IMR-90 (cell line): ENCODE measurements around the gene EFCAB10. TPM values are rescaled to one million over a fixed set of nuclear protein-coding genes. Genes with fewer than 3 reads are reported as not detected.

Experiments used
- ATAC-seq: fragments of 200-7000 bp; cut with Tn5 transposase; 2 replicates; pipeline ENCODE4 v1.9.1; 2020; ENCODE audit warnings: low read depth, mild to moderate bottlenecking, moderate library complexity
- BruUV-seq: library from RNA; stranded (reverse); fragments of 400-500 nt; replicated peaks from 2 replicates; lab custom pipeline; 2021; lab: Mats Ljungman, UMichigan
- CTCF ChIA-PET: fragments of 300-600 bp; formaldehyde crosslinking; extraction: SDS; loops from one replicate; lab custom pipeline; 2021; ENCODE audit warnings: antibody characterized with exemption; lab: Yijun Ruan, JAX
- POLR2A ChIA-PET: fragments of 300-600 bp; sonication (Branson Sonifier 250); formaldehyde crosslinking; loops from one replicate; lab custom pipeline; 2022; ENCODE audit warnings: antibody characterized with exemption; ENCODE audit not compliant: unreplicated experiment; lab: Charles Lee
- DNase-seq: peaks from one replicate; pipeline ENCODE4 v3.0.0; 2013
- H2AFZ ChIP-seq: replicated peaks from 2 replicates; pipeline ENCODE3; 2013; ENCODE audit warnings: low read length, mild to moderate bottlenecking; ENCODE audit not compliant: poor library complexity
- H2AK5ac ChIP-seq: 2 replicates; pipeline ENCODE4 v1.6.1; 2013; ENCODE audit warnings: low read depth, low read length, inconsistent platforms
- H2AK9ac ChIP-seq: replicated peaks from 2 replicates; pipeline ENCODE3; 2013; ENCODE audit warnings: mild to moderate bottlenecking, low read depth, low read length, moderate library complexity; ENCODE audit not compliant: poor library complexity
- H2BK120ac ChIP-seq: 2 replicates; pipeline ENCODE4 v1.6.1; 2013; ENCODE audit warnings: low read depth, low read length, inconsistent platforms
- H2BK15ac ChIP-seq: 3 replicates; pipeline ENCODE4 v1.6.1; 2013; ENCODE audit warnings: low read depth, low read length, inconsistent platforms
- H2BK20ac ChIP-seq: 2 replicates; pipeline ENCODE4 v1.6.1; 2013; ENCODE audit warnings: low read depth, mild to moderate bottlenecking, inconsistent platforms, low read length, moderate library complexity
- H2BK5ac ChIP-seq: 2 replicates; pipeline ENCODE4 v1.6.1; 2013; ENCODE audit warnings: mild to moderate bottlenecking, low read depth, low read length, inconsistent platforms; ENCODE audit not compliant: poor library complexity, severe bottlenecking
- H3K14ac ChIP-seq: replicated peaks from 2 replicates; pipeline ENCODE4 v1.6.1; 2013; ENCODE audit warnings: low read depth, low read length, inconsistent platforms
- H3K18ac ChIP-seq: 2 replicates; pipeline ENCODE4 v1.6.1; 2013; ENCODE audit warnings: low read depth, low read length, control low read depth
- H3K23ac ChIP-seq: 2 replicates; pipeline ENCODE4 v1.6.1; 2013; ENCODE audit warnings: low read depth, low read length, inconsistent platforms
- H3K27ac ChIP-seq: 2 replicates; pipeline ENCODE4 v1.5.1; 2013; ENCODE audit warnings: mild to moderate bottlenecking, control low read depth, low read length; ENCODE audit not compliant: insufficient read depth
- H3K27me3 ChIP-seq: 2 replicates; pipeline ENCODE4 v1.6.1; 2013; ENCODE audit warnings: low read length; ENCODE audit not compliant: control insufficient read depth, insufficient read depth
- H3K36me3 ChIP-seq: 2 replicates; pipeline ENCODE4 v1.6.1; 2013; ENCODE audit warnings: low read length, mixed read lengths; ENCODE audit not compliant: control insufficient read depth, insufficient read depth
- H3K4ac ChIP-seq: 2 replicates; pipeline ENCODE4 v1.6.1; 2013; ENCODE audit warnings: low read depth, low read length, inconsistent platforms
- H3K4me1 ChIP-seq: 2 replicates; pipeline ENCODE4 v1.6.1; 2013; ENCODE audit warnings: low read length, mixed read lengths; ENCODE audit not compliant: control insufficient read depth, insufficient read depth
- H3K4me2 ChIP-seq: 2 replicates; pipeline ENCODE4 v1.6.1; 2013; ENCODE audit warnings: low read depth, mild to moderate bottlenecking, control low read depth, low read length, moderate library complexity
- H3K4me3 ChIP-seq: 2 replicates; pipeline ENCODE4 v1.5.1; 2013; ENCODE audit warnings: low read depth, mild to moderate bottlenecking, control low read depth, low read length, moderate library complexity; ENCODE audit not compliant: insufficient read depth
- H3K56ac ChIP-seq: 2 replicates; pipeline ENCODE4 v1.6.1; 2013; ENCODE audit warnings: low read length, inconsistent platforms; ENCODE audit not compliant: insufficient read depth; ENCODE audit errors: extremely low read depth
- H3K79me1 ChIP-seq, 2 experiments: 2 replicates each; pipeline ENCODE4 v1.6.1; 2013; ENCODE audit warnings: low read length in 2 of 2, inconsistent platforms in 1 of 2, low read depth in 1 of 2
- H3K9ac ChIP-seq: 2 replicates; pipeline ENCODE4 v1.6.1; 2013; ENCODE audit warnings: low read depth, low read length, control low read depth
- H3K9me1 ChIP-seq: 2 replicates; pipeline ENCODE4 v1.6.1; 2013; ENCODE audit warnings: low read length, inconsistent platforms; ENCODE audit not compliant: insufficient read depth
- H3K9me3 ChIP-seq: 2 replicates; pipeline ENCODE4 v1.6.1; 2013; ENCODE audit warnings: low read length; ENCODE audit not compliant: control insufficient read depth, insufficient read depth
- H4K20me1 ChIP-seq: 2 replicates; pipeline ENCODE4 v1.6.1; 2013; ENCODE audit warnings: low read length, inconsistent platforms; ENCODE audit not compliant: insufficient read depth
- H4K5ac ChIP-seq: 2 replicates; pipeline ENCODE4 v1.6.1; 2013; ENCODE audit warnings: mild to moderate bottlenecking, low read depth, low read length, control low read depth
- H4K8ac ChIP-seq, 2 experiments: 2 replicates each; pipeline ENCODE4 v1.6.1; 2013; ENCODE audit warnings: low read depth in 2 of 2, low read length in 2 of 2, control low read depth in 1 of 2, inconsistent platforms in 1 of 2
- H4K91ac ChIP-seq: 2 replicates; pipeline ENCODE4 v1.6.1; 2013; ENCODE audit warnings: low read depth, low read length, inconsistent platforms; ENCODE audit not compliant: insufficient read depth
- BHLHE40 ChIP-seq: fragments of 150-350 bp; IDR thresholded peaks from 2 replicates; pipeline ENCODE4 v1.6.1; 2016; ENCODE audit warnings: mild to moderate bottlenecking, low read depth, low read length
- CEBPB ChIP-seq: IDR thresholded peaks from 2 replicates; pipeline ENCODE4 v1.6.1; 2012; ENCODE audit warnings: low read depth, low read length, improper control_type of control experiment
- ELK1 ChIP-seq: fragments of 150-350 bp; IDR thresholded peaks from 2 replicates; pipeline ENCODE4 v1.6.1; 2016; ENCODE audit warnings: low read depth, mild to moderate bottlenecking, low read length, moderate library complexity, borderline replicate concordance
- FOS ChIP-seq: fragments of 150-350 bp; IDR thresholded peaks from 2 replicates; pipeline ENCODE4 v1.6.1; 2016; ENCODE audit warnings: low read depth, low read length
- MAFK ChIP-seq: IDR thresholded peaks from 2 replicates; pipeline ENCODE4 v1.6.1; 2012; ENCODE audit warnings: low read depth, low read length, improper control_type of control experiment
- MXI1 ChIP-seq: IDR thresholded peaks from 2 replicates; pipeline ENCODE4 v1.6.1; 2012; ENCODE audit warnings: low read depth, mild to moderate bottlenecking, low read length, moderate library complexity, borderline replicate concordance
- NFE2L2 ChIP-seq: fragments of 150-350 bp; IDR thresholded peaks from 2 replicates; pipeline ENCODE4 v1.6.1; 2016; ENCODE audit warnings: low read depth, mild to moderate bottlenecking, low read length
- POLR2A ChIP-seq: IDR thresholded peaks from 2 replicates; pipeline ENCODE4 v1.6.1; 2012; ENCODE audit warnings: mild to moderate bottlenecking, low read depth, low read length
- RCOR1 ChIP-seq: IDR thresholded peaks from 2 replicates; pipeline ENCODE4 v1.6.1; 2012; ENCODE audit warnings: mild to moderate bottlenecking, low read length, improper control_type of control experiment; ENCODE audit not compliant: insufficient replicate concordance
- RFX5 ChIP-seq: IDR thresholded peaks from 2 replicates; pipeline ENCODE4 v1.8.0; 2012; ENCODE audit warnings: low read depth, mild to moderate bottlenecking, low read length, moderate library complexity
- USF2 ChIP-seq: fragments of 150-350 bp; IDR thresholded peaks from 2 replicates; pipeline ENCODE4 v1.6.1; 2017; ENCODE audit warnings: mild to moderate bottlenecking, antibody characterized with exemption, low read length, low read depth
- WGBS, 2 experiments: methylation state at CpG; one replicate each; pipeline versions ENCODE4 v1.1.5 to v1.1.7; 2013; ENCODE audit warnings: missing lambda C conversion rate in 2 of 2; ENCODE audit not compliant: insufficient read length in 1 of 2; ENCODE audit errors: extremely low coverage in 2 of 2; 5-methylcytosine and 5-hydroxymethylcytosine counted together
- dilution Hi-C: fragments of 300-500 bp; cut with HindIII; formaldehyde crosslinking; loops from one replicate; pipeline ENCODE4 v1.14.3; 2018; ENCODE audit warnings: low sequenced_read_pairs; ENCODE audit not compliant: unreplicated experiment
- in situ Hi-C: fragments of 300-500 bp; cut with MboI; formaldehyde crosslinking; loops from 3 replicates; pipeline ENCODE4 v1.14.3; 2019; ENCODE audit warnings: low sequenced_read_pairs, inconsistent platforms, mixed read lengths
- intact Hi-C: fragments of 100-400 bp; cut with micrococcal nuclease; formaldehyde crosslinking; loops from 2 replicates; pipeline ENCODE4 v1.10.0; 2022
- polyA plus RNA-seq, 3 experiments: library from polyadenylated mRNA; depleted of rRNA; stranded (reverse); fragments of >200 nt; gene quantifications; 2 replicates each; pipeline ENCODE4 v1.2.3, GENCODE V29; 2012; ENCODE audit warnings: low replicate concordance in 1 of 3
- total RNA-seq: library from RNA; depleted of rRNA; stranded (reverse); fragments of >200 nt; gene quantifications from 2 replicates; pipeline ENCODE4 v1.2.3, GENCODE V29; 2012

EFCAB10 gene
- total and polyA plus RNA-seq, 2 of the 4 experiments (the other 2 are of a cell fraction), result not detected

- no peak overlapping the region for H2BK15ac ChIP-seq
- intact Hi-C loops, result no loop called here
- no peak overlapping the region for H2BK120ac ChIP-seq
- H3K56ac ChIP-seq, result no peak overlapping the region
- in situ Hi-C loops, result no loop called here
- ATAC-seq (no peak), DNase-seq (no peak)
- no peak overlapping the region for H4K91ac ChIP-seq
- H3K9ac ChIP-seq, result no peak overlapping the region
- no peak overlapping the region for H2AFZ ChIP-seq
- no peak overlapping the region for H3K4ac ChIP-seq
- H3K14ac ChIP-seq, result no peak overlapping the region
- peaks cover 28% of the 10 kb centered on the region for H3K36me3 ChIP-seq
- BruUV-seq, result no TSS peak
- H3K9me3 ChIP-seq, result no peaks in the 10 kb centered on the region
- H2AK9ac ChIP-seq, result no peak overlapping the region
- TF ChIP-seq POLR2A (no peak), NFE2L2 (no peak), CEBPB (no peak), MXI1 (no peak), RFX5 (no peak), FOS (no peak), MAFK (no peak), RCOR1 (no peak), USF2 (no peak), ELK1 (no peak), BHLHE40 (no peak)
- H3K4me1 ChIP-seq, result no peaks in the 10 kb centered on the region; the same call in 1 of the 2 replicates
- no peak overlapping the region for H3K4me2 ChIP-seq
- no CpG with 5 or more reads among the region's 4 CpGs for WGBS, 2 experiments
- H4K20me1 ChIP-seq, result no peaks in the 10 kb centered on the region
- ChIA-PET CTCF (no interaction called here), POLR2A (no interaction called here)
- dilution Hi-C loops, result no loop called here
- H3K9me1 ChIP-seq, result peaks cover 3% of the 10 kb centered on the region
- no peak overlapping the region for H2BK5ac ChIP-seq
- H3K27ac ChIP-seq, result no peak overlapping the region
- H4K8ac ChIP-seq, result no peak overlapping the region
- no peaks in the 10 kb centered on the region for H3K79me1 ChIP-seq
- H2BK20ac ChIP-seq, result no peak overlapping the region
- H3K27me3 ChIP-seq, result no peaks in the 10 kb centered on the region
- no peak overlapping the region for H4K5ac ChIP-seq
- no peak overlapping the region for H3K4me3 ChIP-seq
- H2AK5ac ChIP-seq, result no peak overlapping the region
- H3K18ac ChIP-seq, result no peak overlapping the region
- no peak overlapping the region for H3K23ac ChIP-seq
These were observed 38.3 kb upstream of the EFCAB10 start for GRCh38 chr7:105619590-105619989.
